Measurements from ENCODE around the gene CAPN3. TPM values are rescaled to one million over a fixed set of nuclear protein-coding genes. Genes with fewer than 3 reads are reported as not detected.

The CAPN3 gene
- total RNA-seq, 4 donors from 2014 or later, result 8.2 to 22.4 (median 13.6) TPM

DNA sequence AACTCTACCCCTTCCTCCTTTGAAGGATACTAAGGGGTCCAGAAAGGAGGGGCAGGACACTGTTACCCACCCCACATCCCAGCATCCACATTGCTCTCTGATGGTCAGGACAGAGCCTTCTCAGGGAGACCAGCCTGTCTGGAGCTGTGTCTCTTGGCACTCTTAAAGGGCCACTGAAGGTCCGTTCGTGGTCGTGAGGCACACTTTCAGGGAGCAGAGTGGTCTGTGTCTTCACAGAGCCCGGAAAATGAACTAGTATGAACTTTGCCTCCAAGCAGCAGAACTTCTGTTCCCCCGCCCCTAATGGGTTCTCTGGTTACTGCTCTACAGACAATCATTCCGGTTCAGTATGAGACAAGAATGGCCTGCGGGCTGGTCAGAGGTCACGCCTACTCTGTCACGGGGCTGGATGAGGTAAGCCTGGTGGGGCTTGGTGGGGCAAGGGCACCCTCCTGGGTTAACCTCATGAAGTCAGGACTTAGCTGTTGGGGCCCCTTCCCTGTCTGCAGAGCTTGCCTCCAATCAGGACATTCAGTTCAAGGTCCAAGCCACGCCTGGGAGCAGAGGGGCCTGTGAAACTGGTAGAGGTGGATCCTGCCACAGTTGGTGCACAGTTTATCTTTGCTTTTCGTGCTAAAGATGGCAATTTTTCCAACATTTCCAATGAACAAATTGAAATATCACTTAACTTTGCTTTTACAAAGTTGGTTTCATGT is 33.2 kb downstream of the CAPN3 start:
- TF ChIP-seq, protein P1, sequence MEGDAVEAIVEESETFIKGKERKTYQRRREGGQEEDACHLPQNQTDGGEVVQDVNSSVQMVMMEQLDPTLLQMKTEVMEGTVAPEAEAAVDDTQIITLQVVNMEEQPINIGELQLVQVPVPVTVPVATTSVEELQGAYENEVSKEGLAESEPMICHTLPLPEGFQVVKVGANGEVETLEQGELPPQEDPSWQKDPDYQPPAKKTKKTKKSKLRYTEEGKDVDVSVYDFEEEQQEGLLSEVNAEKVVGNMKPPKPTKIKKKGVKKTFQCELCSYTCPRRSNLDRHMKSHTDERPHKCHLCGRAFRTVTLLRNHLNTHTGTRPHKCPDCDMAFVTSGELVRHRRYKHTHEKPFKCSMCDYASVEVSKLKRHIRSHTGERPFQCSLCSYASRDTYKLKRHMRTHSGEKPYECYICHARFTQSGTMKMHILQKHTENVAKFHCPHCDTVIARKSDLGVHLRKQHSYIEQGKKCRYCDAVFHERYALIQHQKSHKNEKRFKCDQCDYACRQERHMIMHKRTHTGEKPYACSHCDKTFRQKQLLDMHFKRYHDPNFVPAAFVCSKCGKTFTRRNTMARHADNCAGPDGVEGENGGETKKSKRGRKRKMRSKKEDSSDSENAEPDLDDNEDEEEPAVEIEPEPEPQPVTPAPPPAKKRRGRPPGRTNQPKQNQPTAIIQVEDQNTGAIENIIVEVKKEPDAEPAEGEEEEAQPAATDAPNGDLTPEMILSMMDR (IDR thresholded peaks at IDR 0.05; ENCODE audit: low read depth), result no peak

GRCh38 chr15:42394106-42394505 is 34.8 kb downstream of the CAPN3 start:
- TF ChIP-seq, protein P1 (IDR thresholded peaks at IDR 0.05; ENCODE audit: low read depth), result no peak

DNA sequence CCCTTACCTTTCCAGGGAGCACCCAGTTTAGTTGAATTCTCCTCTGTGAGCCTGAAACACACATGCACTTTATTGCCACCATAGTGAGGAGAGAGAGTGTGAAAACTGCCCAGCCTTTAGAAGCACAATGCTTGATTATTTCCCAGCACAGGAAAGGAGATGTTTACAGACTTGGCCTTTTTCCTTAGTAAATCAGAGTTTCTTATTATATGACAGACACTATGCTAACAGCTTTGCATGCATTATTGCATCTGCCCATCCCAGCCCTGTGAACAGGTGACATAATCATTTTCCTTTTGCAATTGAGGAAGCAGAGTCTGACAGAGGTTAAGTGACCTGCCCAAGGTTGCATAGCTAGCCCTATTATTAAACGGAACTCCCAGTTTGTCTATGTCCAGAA is 36.5 kb downstream of the CAPN3 start:
- TF ChIP-seq, protein P1 (IDR thresholded peaks at IDR 0.05; ENCODE audit: low read depth), result no peak

DNA sequence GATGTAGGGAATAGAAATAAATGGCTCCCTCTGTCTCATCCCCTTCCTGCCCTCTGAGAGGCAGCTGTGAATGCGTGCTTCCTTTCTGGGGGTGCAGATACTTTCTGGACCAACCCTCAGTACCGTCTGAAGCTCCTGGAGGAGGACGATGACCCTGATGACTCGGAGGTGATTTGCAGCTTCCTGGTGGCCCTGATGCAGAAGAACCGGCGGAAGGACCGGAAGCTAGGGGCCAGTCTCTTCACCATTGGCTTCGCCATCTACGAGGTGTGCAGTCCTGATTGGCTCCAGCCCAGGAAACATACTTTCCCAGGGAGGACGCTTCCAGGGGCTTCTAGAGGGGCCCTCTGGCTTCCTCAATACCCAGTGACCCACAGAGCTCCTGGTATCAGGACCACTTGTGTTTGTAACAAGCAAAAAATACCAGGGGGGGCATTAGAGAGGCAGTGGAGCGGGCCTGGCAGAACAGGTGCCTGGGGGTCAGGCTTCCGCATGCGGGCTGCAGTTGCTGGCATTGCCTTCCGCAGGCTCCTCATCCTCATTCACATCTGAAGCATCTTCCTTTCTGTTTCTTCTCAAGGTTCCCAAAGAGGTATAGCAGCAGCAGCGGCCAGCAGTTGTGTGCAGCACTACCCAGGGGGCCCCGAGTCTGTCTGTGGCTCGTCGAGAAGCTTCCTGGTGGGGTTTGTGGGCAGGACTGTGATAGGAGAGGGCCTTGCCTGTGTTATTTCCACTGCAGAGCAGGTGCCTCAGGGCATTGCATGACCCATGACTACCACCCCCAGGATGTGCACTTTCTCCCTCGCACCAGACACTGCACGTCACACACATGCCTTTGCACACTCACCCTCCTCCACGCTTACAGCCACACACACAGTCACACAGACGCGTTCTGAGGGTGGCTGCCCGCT is 42.5 kb downstream of the CAPN3 start:
- TF ChIP-seq, protein P1 (IDR thresholded peaks at IDR 0.05; ENCODE audit: low read depth), result no peak

DNA sequence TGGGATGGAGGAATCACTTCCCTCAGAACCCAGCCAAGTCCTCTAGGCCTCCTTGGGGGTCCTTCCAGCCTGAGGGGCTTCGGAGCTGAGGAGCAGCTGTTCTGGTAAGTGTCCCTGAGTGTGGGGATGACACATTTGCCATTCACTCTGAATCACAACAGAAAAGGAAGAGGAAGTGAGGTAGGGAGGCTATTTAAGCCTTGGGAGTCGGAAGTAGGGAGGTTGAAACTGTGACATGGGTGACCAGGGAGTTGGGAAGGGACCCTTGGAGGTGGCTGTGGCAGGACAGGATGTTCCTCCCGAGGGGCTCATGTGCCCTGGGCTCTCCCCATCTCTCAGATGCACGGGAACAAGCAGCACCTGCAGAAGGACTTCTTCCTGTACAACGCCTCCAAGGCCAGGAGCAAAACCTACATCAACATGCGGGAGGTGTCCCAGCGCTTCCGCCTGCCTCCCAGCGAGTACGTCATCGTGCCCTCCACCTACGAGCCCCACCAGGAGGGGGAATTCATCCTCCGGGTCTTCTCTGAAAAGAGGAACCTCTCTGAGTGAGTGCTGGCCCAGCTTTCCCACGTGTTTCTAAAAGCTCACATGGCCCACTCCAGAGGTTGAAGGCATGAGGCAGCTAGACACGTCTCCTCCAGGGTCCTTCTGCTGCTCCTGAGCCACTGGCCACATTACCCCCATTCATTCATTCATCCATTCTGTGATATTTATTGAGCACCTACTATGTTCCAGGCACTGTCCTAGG is 43.3 kb downstream of the CAPN3 start:
- TF ChIP-seq, protein P1 (IDR thresholded peaks at IDR 0.05; ENCODE audit: low read depth), result no peak

- TF ChIP-seq, protein P1 (IDR thresholded peaks at IDR 0.05; ENCODE audit: low read depth), result no peak
Observed at GRCh38 chr15:42403389-42403788, 44.1 kb downstream of the CAPN3 start.
